CD4-positive, alpha-beta T cell treated with Interleukin-1 beta for 1 hour (primary cell): ENCODE results near the gene DDX20.

Experiments
- DNase-seq, 2 donors: peaks; one replicate each; pipeline ENCODE4 v3.0.0-alpha.2; 2020 to 2022

The DDX20 gene

GRCh38 chr1:111755331-111756123, at the start of gene DDX20:
DDX20 (plus strand) TSS chr1:111755901; CDS start chr1:111755925, 24 bp downstream.
- peak; percentile 92 to 94 for DNase-seq

- no peak for DNase-seq
Observed at GRCh38 chr1:111706921-111707320, 48.8 kb upstream of the DDX20 start.

GRCh38 chr1:111707906-111708305, 47.8 kb upstream of the DDX20 start:
- DNase-seq = no peak

GRCh38 chr1:111709986-111710385, 45.7 kb upstream of the DDX20 start:
- DNase-seq = no peak

- DNase-seq = no peak
Observed at GRCh38 chr1:111716333-111716732, 39.4 kb upstream of the DDX20 start.

- no peak for DNase-seq
Observed at GRCh38 chr1:111717450-111717849, 38.3 kb upstream of the DDX20 start.

GRCh38 chr1:111719135-111719534, 36.6 kb upstream of the DDX20 start:
- DNase-seq = no peak

GRCh38 chr1:111719674-111720132, 36.0 kb upstream of the DDX20 start:
- DNase-seq = no peak

- DNase-seq = no peak
Observed at GRCh38 chr1:111720274-111720976, 35.3 kb upstream of the DDX20 start.

- DNase-seq = no peak
Observed at GRCh38 chr1:111720977-111721786, 34.5 kb upstream of the DDX20 start.

GRCh38 chr1:111723091-111723806, 32.5 kb upstream of the DDX20 start:
- peak; percentile 33 to 53 for DNase-seq

GRCh38 chr1:111723871-111724270, 31.8 kb upstream of the DDX20 start:
- no peak for DNase-seq

GRCh38 chr1:111725192-111725591, 30.5 kb upstream of the DDX20 start:
- no peak for DNase-seq

- no peak for DNase-seq
Observed at GRCh38 chr1:111727056-111727455, 28.6 kb upstream of the DDX20 start.

- DNase-seq = no peak
Observed at GRCh38 chr1:111729271-111729921, 26.3 kb upstream of the DDX20 start.

- DNase-seq = no peak
Observed at GRCh38 chr1:111729946-111730681, 25.6 kb upstream of the DDX20 start.

- DNase-seq = no peak
Observed at GRCh38 chr1:111730706-111731105, 25.0 kb upstream of the DDX20 start.

- DNase-seq = no peak
Observed at GRCh38 chr1:111731956-111732355, 23.7 kb upstream of the DDX20 start.

- DNase-seq = no peak
Observed at GRCh38 chr1:111732718-111733117, 23.0 kb upstream of the DDX20 start.

GRCh38 chr1:111733183-111733991, 22.3 kb upstream of the DDX20 start:
- peak; percentile 24 to 77 for DNase-seq

GRCh38 chr1:111733992-111734341, 21.7 kb upstream of the DDX20 start:
- peak in 1 of 2 donors; percentile 22 for DNase-seq
